ES-I3 (cell line): Measurements from ENCODE around the gene COL9A3.
"Not testable (repeated sequence)": the region's sequence is repeated elsewhere in the genome, so short reads cannot be mapped to it uniquely, and the experiment has no call there.

Experiments
- H3K36me3 ChIP-seq: 2 replicates; pipeline ENCODE4 v1.6.1; 2013; ENCODE audit warnings: mild to moderate bottlenecking, low read length, control low read depth, moderate library complexity; ENCODE audit not compliant: insufficient read depth
- H3K4me1 ChIP-seq: 2 replicates; pipeline ENCODE4 v1.6.1; 2013; ENCODE audit warnings: mild to moderate bottlenecking, control low read depth, low read length; ENCODE audit not compliant: insufficient read depth
- H3K9ac ChIP-seq: 2 replicates; pipeline ENCODE4 v1.6.1; 2013; ENCODE audit warnings: low read depth, mild to moderate bottlenecking, low read length, moderate library complexity
- H3K9me3 ChIP-seq: 2 replicates; pipeline ENCODE4 v1.6.1; 2013; ENCODE audit warnings: mild to moderate bottlenecking, low read length, moderate library complexity; ENCODE audit not compliant: control insufficient read depth, insufficient read depth

COL9A3 gene

DNA sequence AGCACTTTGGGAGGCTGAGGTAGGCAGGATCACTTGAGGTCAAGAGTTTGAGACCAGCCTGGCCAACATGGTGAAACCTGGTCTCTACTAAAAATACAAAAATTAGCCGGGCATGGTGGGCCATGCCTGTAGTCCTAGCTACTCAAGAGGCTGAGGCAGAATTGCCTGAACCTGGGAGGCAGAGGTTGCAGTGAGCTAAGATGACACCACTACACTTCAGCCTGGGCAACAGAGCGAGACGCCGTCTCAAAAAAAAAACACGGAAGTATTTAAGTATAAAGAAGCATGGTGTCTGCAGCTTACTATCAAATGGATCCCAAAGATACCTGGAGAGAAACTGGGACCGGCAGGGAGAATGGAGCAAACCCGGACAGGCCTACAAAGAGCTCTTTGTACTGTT, 32.1 kb downstream of the COL9A3 start:
- not testable (repeated sequence) for H3K9me3 ChIP-seq, H3K9ac ChIP-seq, H3K4me1 ChIP-seq, H3K36me3 ChIP-seq

DNA sequence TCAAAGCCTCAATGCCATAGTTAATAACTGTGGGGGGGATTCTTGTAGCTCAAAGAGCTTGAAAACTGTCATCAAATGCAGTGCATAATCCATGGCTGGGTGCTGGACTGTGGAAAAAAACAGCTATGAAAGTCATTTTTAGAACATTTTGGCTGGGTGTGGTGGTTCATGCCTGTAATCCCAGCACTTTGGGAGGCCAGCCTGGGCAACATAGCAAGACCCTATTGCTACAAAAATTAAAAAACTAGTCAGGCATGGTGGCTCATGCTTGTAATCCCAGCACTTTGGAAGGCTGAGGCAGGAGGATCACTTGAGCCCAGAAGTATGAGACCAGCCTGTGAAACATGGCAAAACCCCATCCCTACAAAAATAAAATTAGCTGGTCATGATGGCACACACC, 32.6 kb downstream of the COL9A3 start:
- peaks cover 10% of the 10 kb centered on the region for H3K36me3 ChIP-seq
- no peaks in the 10 kb centered on the region for H3K4me1 ChIP-seq
- no peaks in the 10 kb centered on the region for H3K9me3 ChIP-seq
- H3K9ac ChIP-seq, result no peak overlapping the region

DNA sequence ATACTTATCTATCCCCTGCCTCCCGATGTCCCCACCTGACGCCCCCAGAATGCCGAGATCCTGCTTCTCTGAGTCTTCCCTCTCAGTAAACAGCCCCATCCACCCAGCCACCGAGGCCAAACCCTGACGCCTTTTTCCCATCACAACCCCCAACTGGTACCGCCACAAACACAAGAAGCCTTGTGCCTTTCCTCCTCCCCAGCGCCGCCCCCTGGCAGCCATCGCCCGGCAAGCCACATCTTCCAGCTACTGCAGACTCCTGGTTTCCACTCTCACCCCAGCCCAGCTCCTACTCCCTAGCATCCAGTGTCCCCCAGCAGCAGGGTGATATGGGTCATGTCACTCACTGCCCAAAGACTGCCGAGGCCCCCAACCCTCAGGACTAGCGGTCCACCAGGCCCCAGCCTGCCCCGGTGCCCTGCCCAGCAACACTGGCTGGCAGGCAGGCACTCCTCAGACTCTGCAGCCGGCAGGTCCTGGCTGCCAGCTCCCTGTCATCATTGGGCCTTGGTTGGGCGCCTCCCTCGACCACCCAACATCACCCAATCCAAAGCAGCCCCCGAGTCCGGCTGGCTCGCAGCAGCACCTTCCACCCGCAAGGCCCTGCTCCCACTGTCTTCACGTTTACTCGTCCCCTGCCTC, 33.6 kb downstream of the COL9A3 start:
- Histone ChIP-seq H3K4me1 (no peaks in the 10 kb centered on the region), H3K9ac (no peak overlapping the region), H3K9me3 (no peaks in the 10 kb centered on the region), H3K36me3 (peaks cover 10% of the 10 kb centered on the region)

DNA sequence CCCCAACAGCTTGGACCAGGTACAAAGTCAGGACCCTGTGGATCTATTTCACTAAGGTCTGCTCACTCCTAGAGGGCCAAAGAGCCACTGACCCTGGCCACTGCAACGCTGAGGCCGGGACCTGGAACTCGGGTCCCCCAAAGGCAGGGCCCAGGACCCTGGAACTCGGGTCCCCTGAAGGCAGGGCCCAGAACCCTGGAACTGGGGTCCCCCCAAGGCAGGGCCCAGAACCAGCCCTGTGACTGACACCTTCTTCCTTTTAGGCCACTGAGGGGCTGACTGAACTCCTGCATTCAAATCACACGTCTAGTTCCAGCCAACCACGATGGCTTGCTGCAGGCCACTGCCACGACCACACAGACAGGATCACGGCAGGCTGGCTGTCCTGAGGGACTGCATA, 35.3 kb downstream of the COL9A3 start:
- H3K36me3 ChIP-seq, result peaks cover 14% of the 10 kb centered on the region
- H3K9me3 ChIP-seq, result no peaks in the 10 kb centered on the region
- no peak overlapping the region for H3K9ac ChIP-seq
- H3K4me1 ChIP-seq, result no peaks in the 10 kb centered on the region

DNA sequence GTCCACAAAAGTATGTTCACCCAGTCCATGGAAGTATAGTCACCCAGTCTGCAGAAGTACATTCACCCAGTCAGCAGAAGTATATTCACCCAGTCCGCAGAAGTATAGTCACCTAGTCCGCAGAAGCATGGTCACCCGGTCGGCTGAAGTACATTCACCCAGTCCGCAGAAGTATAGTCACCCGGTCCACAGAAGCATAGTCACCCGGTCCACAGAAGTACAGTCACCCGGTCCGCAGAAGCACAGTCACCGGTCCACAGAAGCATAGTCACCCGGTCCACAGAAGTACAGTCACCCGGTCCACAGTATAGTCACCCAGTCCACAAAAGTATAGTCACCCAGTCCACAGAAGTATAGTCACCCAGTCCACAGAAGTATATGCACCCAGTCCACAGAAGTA, 36.0 kb downstream of the COL9A3 start:
- H3K9ac ChIP-seq, result no peak overlapping the region
- no peaks in the 10 kb centered on the region for H3K4me1 ChIP-seq
- H3K36me3 ChIP-seq, result peaks cover 14% of the 10 kb centered on the region
- no peaks in the 10 kb centered on the region for H3K9me3 ChIP-seq

DNA sequence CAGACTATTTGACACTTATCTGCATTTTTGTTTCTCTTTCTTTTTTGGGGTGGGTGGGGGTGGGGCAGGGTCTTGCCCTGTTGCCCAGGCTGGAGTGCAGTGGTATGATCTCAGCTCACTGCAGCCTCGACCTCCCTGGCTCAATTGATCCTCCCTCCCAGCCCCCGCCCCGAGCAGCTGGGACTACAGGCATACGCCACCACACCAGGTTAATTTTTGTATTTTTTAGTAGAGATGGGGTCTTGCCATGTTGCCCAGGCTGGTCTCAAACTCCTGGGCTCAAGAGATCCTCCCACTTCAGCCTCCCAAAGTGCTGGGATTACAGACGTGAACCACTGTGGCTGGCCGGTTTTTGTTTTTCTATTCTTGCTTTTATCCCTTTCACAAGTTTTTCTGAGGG, 36.5 kb downstream of the COL9A3 start:
- not testable (repeated sequence) for H3K9me3 ChIP-seq, H3K9ac ChIP-seq, H3K4me1 ChIP-seq
- peaks cover 14% of the 10 kb centered on the region for H3K36me3 ChIP-seq

DNA sequence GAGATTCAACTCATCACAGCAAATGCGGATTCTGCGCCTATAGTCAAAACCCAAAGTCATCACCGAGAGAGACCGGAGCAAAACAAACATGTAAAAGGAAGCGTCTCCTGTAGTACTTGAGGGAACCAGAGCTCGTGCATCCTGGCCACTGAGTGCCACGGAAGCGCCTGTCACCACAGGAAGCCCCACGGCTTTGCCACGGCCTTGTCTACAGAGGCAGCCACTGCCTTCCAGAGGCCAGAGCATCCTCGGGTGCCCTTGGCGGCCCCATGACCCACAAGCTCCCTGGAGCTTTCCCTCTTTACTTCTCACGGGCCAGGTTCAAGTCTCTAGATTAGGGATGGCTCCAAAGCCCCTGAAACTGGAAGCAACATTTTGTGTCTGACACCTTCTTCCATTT, 37.3 kb downstream of the COL9A3 start:
- peaks cover 14% of the 10 kb centered on the region for H3K36me3 ChIP-seq
- no peaks in the 10 kb centered on the region for H3K9me3 ChIP-seq
- no peaks in the 10 kb centered on the region for H3K4me1 ChIP-seq
- H3K9ac ChIP-seq, result no peak overlapping the region

DNA sequence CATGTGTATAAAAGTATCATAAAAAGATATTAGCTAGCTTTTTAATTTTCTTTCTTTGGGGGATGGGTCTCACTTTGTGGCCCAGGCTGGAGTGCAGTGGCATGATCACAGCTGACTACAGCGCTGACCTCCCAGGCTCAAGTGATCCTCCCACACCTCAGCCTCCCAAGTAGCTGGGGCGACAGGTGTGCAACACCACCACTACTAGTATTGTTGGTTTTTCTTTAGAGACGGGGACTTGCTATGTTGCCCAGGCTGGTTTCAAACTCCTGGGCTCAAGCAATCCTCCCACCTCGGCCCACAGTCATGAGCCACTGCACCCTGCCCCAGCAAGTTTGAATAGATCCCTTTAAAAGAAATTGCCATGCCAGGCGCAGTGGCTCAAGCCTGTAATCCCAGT, 38.3 kb downstream of the COL9A3 start:
- Histone ChIP-seq H3K4me1 (0 out of 2 replicates have a peak, but pooled peaks cover 7% of the 10 kb centered on the region), H3K36me3 (peaks cover 11% of the 10 kb centered on the region), H3K9ac (no peak overlapping the region), H3K9me3 (no peaks in the 10 kb centered on the region)

DNA sequence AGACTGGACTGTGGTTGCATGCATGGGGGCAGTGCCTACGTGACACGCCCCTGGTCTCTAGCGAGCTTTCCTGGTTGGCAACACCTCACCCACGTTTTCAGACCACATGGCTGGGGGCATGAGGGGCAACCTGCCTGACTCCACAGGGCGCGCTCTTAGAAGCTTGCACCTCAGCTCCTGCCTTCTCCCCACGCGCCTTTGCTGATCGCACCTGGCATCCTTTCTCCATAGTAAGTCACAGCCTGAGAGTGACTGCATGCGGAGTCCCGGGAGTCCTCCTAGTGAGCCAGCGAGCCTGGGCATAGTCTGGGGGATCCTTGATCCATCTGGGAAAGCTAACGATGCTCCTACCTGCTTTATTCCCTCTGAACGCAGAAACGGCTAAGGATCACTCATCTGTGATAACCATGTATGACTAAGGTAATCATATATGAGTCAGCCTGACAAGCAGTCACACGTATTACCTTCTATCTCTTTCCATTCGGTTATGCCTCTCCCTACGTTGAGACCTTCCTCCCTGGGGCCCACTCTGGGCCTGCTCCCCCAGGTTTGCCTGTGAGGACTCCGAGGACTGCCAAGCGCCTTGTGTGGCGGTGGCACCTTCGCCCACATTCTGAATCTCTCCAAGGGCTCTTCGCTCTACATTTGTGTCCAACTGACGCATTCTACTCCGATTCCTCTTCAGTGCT, 40.2 kb downstream of the COL9A3 start:
- H3K36me3 ChIP-seq, result peaks cover 11% of the 10 kb centered on the region
- no peaks in the 10 kb centered on the region for H3K9me3 ChIP-seq
- peaks cover 8% of the 10 kb centered on the region; the same call in 1 of the 2 replicates for H3K4me1 ChIP-seq
- no peak overlapping the region for H3K9ac ChIP-seq

DNA sequence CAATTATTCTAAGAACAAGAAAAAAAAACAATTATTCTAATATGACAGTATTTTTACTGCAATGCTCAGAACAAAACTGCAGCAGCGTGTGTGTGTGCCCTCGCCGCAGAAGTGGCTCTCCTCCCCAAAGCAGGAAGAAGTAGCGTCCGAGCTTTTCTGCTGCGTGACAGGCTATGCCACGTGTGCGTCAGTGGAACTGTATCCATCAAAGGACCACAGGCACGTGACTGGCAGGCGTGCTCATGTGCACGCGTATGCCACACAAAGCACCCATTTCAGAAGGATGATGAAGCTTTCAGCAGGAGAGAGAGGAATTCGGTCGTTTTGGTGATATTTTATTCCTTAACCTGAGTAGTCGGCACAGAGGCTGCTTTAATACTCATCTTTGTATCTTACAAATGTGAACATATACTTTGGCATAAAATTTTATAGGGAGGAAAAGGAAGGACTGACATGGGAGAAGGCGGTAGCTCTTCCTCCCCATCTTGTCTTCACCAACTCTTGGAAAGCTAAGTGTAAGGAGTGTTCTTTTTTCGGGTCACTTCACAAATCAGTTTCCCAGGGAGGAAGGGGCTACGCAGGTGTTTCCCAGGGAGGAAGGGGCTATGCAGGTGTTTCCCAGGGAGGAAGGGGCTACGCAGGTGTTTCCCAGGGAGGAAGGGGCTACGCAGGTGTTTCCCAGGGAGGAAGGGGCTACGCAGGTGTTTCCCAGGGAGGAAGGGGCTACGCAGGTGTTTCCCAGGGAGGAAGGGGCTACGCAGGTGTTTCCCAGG, 41.4 kb downstream of the COL9A3 start:
- Histone ChIP-seq H3K4me1 (peaks cover 8% of the 10 kb centered on the region; the same call in 1 of the 2 replicates), H3K36me3 (peaks cover 4% of the 10 kb centered on the region), H3K9me3 (no peaks in the 10 kb centered on the region), H3K9ac (no peak overlapping the region)

DNA sequence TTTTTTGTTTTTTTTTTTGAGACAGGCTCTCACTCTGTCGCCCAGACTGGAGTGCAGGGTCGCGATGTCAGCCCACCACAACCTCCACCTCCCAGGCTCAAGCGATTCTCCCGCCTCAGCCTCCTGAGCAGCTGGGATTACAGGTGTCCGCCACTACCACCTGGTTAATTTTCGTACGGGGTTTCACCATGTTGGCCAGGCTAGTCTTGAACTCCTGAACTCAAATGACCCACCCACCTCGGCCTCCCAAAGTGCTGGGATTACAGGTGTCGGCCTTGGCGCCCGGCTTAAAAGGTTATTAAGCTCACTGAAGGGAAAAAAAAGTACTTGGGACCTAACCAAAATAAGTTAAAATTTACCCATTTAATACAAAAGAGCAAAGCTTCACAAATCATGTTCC, 42.9 kb downstream of the COL9A3 start:
- H3K36me3 ChIP-seq, result peaks cover 4% of the 10 kb centered on the region
- H3K9ac ChIP-seq, result peak overlapping the region; percentile 50; the same call in 1 of the 2 replicates
- H3K4me1 ChIP-seq, result peaks cover 8% of the 10 kb centered on the region; the same call in 1 of the 2 replicates
- H3K9me3 ChIP-seq, result 0 out of 2 replicates have a peak, but pooled peaks cover under 1% of the 10 kb centered on the region

DNA sequence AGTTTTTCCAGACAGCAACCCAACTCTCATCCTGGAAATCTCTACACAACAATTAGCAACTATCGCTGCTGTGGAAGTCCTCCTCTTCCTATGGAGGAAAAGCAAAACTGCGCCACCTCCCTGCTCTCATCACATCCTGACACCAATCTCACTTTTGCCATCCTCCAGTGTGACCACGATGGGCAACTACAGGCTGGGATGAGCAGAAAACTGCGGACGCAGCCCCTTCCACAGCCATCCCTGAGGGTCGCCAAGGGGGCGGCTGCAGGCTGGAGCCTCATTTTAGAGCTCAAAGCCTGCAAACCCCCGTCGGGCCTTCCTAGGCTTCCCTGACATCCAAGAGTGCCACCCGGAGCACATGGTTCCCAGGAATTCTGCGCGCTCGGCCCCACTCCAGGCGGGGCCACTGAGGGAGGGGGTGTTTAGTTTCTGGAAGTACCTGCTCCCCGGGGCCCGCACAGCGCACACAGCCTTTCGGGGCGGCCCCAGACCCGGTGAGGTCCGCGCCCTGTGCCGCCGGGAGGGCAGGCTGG, 43.6 kb downstream of the COL9A3 start:
- Histone ChIP-seq H3K36me3 (peaks cover 4% of the 10 kb centered on the region; the same call in 1 of the 2 replicates), H3K9ac (peak overlapping the region; percentile 50; the same call in 1 of the 2 replicates), H3K9me3 (0 out of 2 replicates have a peak, but pooled peaks cover 3% of the 10 kb centered on the region), H3K4me1 (peaks cover 8% of the 10 kb centered on the region; the same call in 1 of the 2 replicates)

DNA sequence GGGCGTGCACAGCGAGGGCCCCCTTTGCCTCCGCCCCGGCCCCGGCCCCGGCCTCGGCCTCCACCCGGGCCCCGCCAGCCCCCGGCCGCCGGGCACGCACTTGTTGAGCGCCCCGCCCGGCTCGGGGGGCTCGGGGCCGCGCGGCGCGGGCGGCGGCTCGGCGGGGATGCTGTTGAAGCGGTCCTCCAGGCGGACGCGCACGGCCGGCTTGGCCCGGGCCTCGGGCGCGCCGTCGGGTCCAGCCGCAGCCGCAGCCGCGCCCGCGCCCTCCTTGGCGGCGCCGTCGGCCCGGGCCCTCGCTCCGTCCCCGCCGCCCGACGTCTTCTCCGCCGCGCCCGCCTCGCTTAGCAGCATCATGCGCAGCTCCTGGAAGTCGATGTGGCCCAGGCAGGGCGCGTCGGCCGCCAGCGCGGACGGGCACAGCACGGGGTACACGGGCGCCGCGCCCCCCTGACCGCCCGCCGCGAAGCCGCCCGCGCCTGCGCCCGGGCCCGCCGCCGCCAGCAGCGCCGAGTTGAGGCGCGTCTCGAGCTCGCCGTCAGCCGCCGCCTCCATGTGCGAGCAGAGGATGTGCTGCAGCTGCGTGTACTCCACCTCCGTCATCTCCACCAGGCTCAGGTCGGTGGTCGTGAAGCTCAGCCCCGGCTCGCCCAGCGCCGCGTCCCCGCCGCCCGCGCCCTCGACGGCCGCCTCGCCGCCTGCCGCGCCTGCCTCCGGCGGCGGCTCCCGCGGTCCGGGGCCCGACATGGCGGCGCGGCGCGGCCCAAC, 44.3 kb downstream of the COL9A3 start:
- peaks cover 4% of the 10 kb centered on the region; the same call in 1 of the 2 replicates for H3K36me3 ChIP-seq
- 0 out of 2 replicates have a peak, but pooled peaks cover 3% of the 10 kb centered on the region for H3K9me3 ChIP-seq
- peaks cover 8% of the 10 kb centered on the region; the same call in 1 of the 2 replicates for H3K4me1 ChIP-seq
- H3K9ac ChIP-seq, result peak overlapping the region; percentile 54; the same call in 1 of the 2 replicates
